Daoy (cell line): ENCODE data around the gene SLC25A27. TPM values are rescaled to one million over a fixed set of nuclear protein-coding genes. Genes with fewer than 3 reads are reported as not detected.
"Not testable (repeated sequence)": the region's sequence is repeated elsewhere in the genome, so short reads cannot be mapped to it uniquely, and the experiment has no call there.

Source experiments
- DNase-seq: peaks from one replicate; pipeline ENCODE4 v3.0.0-alpha.2; 2015; ENCODE audit warnings: low read depth
- total RNA-seq: library from RNA; depleted of rRNA; stranded (reverse); fragments of >200 nt; shearing (Covaris generic); gene quantifications from 2 replicates; pipeline ENCODE4 v1.2.3, GENCODE V29; 2014; rRNA removed

SLC25A27 gene, protein sequence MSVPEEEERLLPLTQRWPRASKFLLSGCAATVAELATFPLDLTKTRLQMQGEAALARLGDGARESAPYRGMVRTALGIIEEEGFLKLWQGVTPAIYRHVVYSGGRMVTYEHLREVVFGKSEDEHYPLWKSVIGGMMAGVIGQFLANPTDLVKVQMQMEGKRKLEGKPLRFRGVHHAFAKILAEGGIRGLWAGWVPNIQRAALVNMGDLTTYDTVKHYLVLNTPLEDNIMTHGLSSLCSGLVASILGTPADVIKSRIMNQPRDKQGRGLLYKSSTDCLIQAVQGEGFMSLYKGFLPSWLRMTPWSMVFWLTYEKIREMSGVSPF
- total RNA-seq: 2.8 and 7.5 TPM in 2 replicates

DNA sequence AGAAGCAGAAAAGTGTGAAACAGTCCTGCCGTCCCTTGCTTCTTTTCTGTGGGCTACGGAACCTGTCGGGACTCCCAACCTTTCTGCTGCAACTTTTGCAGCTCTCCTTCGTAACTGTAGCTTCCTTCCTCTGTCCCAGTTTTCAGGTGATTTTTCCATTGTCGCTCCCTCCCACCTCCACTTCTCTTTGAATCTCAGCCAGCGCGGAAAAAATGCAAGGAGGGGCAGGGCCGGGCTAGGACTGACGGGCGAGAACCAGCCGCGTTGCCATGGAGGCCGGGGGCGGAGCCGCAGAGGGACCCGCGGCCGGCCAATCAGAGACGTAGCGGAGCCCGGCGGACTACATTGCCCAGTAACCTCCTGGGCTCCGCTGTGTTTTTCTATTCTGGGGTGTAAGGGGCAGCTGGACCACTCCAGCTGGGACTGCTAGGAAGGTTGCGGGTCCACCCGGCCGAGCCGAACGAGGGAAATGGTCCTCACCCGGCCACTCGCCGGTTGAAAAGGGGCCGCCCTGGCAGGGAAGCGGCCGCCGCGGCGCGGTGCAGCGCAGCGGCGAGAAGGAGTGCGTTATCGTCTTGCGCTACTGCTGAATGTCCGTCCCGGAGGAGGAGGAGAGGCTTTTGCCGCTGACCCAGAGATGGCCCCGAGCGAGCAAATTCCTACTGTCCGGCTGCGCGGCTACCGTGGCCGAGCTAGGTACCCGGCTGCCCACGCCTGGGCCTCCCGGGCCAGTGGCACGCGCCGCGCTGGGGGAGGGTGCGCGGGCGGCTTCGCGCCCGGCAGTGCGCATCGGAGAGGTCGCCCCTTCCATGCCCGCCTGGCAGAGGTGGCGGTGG is at the start of gene SLC25A27, which contains the start of gene CYP39A1:
Gene SLC25A27 (plus strand): TSS at position 373 of the 836 bp plus-strand sequence. CDS start 218 bp downstream, at position 591.
Gene CYP39A1 (minus strand): TSS at position 216 of the 836 bp plus-strand sequence. CDS start 236 bp downstream, outside the sequence.
- peak; percentile 97 for DNase-seq

GRCh38 chr6:46605091-46605797 is 47.5 kb upstream of the SLC25A27 start:
- no peak for DNase-seq

DNA sequence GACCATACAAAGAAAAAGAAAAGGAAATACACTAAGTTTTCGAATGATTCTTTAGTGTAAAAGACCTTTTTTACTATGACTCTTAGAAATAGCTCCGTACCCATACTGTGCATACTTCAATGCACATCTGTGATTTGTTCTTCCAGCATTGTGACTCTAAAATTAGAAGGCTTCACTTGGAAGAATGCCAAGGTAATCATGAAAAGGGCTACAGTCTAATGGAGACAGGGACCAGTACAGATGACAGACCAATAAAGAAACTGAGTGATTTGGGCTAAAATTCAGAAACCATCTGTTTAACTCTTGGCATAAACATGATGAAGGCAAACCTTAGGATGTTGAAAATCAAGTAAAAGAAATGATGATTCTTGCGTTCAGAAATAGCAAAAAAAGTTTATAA is 46.4 kb upstream of the SLC25A27 start:
- DNase-seq: no peak

GRCh38 chr6:46610862-46611553 is 41.8 kb upstream of the SLC25A27 start:
- no peak for DNase-seq

- DNase-seq: no peak
Measured at GRCh38 chr6:46612645-46613044, 40.1 kb upstream of the SLC25A27 start.

DNA sequence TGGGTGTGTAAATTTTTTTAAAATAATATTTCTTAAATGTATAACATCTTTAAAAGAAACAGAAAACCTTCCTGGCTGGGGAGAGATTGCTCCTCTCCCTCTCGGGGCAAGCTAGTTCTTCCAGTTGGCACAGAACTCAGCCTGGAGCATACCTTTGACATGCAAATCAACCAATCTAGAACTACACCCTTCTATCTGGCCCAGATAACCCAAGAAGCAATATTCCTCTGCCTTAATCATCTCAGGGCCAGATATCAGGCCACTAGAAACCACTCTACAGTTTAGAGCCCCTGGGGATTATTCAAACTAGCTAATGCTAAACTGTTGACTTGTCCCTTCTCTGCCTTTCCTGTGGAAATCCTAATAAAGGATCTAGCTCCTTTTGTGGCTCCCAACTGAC is 34.0 kb upstream of the SLC25A27 start:
- no peak for DNase-seq

- peak; percentile 19 for DNase-seq
Measured at GRCh38 chr6:46626228-46626909, 26.4 kb upstream of the SLC25A27 start.

- DNase-seq: no peak
Measured at GRCh38 chr6:46626976-46627375, 25.8 kb upstream of the SLC25A27 start.

DNA sequence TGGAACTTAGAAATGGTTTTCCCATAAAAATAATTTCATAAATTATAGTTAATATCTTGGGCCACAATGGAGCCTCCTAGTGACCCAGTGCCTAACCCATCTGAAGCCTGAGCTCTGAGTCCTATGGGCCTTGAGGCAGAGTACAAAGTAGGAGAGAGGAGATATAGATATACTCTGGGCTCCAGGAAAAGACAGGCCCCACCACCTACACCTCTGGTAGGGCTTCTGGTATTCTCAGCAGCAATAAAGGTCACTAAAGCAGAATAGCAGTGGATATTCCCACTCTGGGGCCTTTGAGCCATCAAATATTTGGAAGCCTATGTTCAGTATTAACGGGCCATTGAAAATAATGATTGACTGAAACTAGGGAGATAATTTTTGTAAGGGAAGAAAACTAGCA is 24.3 kb upstream of the SLC25A27 start:
- DNase-seq: no peak

- no peak for DNase-seq
Measured at GRCh38 chr6:46628976-46629375, 23.8 kb upstream of the SLC25A27 start.

GRCh38 chr6:46629691-46630090 is 23.1 kb upstream of the SLC25A27 start:
- DNase-seq: no peak

- no peak for DNase-seq
Measured at GRCh38 chr6:46632053-46632452, 20.7 kb upstream of the SLC25A27 start.

DNA sequence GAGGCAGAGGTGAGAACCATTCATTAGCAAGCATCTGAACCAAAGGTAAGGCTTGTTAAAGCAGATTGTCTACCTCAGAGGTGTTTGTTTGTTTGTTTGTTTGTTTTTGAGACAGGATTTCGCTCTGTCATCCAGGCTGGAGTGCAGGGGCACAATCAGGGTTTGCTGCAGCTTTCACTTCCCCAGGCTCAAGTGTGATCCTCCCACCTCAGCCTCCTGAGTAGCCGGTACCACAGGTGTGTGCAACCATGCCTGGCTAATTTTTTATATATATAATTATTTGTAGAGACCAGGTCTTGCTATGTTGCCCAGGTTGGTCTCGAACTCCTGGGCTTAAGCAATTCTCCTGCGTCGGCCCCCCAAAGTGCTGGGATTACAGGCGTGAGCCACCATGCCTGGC is 17.3 kb upstream of the SLC25A27 start:
- DNase-seq: no peak

DNA sequence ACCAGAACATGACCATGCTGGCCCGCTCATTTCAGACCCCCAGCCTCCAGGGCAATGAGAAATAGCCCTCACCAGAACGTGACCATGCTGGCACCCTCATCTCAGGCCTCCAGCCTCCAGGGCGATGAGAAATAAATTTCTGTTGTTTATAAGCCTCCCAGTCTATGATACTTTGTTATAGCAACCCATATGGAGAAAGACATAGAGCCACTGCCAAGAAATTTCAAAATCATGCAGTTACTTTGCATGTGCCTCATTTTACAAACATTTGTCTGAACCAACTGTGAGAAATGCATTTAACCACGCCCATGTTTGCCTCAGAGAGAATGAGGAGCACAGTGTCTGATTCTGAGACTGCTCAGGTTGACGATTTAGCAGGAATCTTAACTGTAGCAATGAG is 15.6 kb upstream of the SLC25A27 start:
- DNase-seq: peak; percentile 9

- no peak for DNase-seq
Measured at GRCh38 chr6:46637933-46638332, 14.8 kb upstream of the SLC25A27 start.

GRCh38 chr6:46638650-46639049 is 14.1 kb upstream of the SLC25A27 start:
- peak; percentile 23 for DNase-seq

DNA sequence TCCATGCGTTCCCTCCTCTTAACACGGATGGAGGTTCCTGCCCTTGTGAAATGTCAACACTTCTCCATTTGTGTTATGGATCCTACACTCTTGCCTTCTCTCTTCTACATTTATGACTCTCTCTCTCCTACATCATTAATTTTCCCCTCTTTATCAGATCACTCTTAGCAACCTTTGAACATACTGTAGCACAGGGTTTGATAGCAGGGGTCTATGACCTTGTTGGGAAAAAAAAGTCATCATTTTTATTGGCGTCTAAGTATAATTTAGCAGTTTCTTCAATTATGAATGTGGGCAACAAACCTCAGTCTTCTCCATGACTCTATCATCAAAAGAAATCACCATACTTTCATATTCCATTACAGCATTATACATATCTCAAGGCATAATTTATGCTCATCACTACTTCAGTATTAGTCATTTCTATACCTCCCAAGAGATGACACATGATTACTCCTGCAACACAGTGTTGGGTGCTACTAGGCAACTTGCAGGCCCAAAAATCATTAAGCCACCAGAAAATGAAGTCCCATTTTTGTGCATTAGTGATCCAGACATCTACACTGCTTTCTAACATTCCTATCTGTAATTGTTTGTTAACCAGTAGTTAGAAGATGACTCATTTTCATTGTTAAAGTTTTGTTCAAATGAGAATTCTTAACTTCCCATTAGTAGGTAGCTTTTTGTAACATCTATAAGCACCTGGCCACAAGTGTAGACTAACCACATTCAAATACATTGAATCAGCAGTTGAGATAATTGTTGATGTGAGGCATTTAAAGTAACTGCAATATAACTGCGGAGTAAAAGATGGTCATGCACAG is 9.6 kb upstream of the SLC25A27 start:
- DNase-seq: no peak

DNA sequence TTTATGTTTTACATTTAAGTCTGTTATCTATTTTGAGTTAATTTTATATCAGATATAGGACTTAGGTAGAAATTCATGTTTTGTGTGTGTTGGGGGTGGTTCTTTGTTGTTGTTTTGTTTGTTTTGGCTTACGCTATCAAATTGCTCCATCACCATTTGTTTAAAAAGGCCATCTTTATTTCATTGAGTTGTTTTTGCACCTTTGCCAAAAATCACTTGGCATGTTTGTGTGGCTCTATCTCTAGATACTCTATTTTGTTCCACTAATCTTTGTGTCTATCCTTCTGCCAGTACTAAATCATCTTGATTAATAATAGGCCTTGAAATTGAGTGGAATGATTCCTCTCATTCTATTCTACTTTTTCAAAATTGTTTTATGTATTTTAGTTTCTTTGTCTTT is 7.5 kb upstream of the SLC25A27 start:
- DNase-seq: no peak

GRCh38 chr6:46648108-46648507 is 4.7 kb upstream of the SLC25A27 start:
- not testable (repeated sequence) for DNase-seq

DNA sequence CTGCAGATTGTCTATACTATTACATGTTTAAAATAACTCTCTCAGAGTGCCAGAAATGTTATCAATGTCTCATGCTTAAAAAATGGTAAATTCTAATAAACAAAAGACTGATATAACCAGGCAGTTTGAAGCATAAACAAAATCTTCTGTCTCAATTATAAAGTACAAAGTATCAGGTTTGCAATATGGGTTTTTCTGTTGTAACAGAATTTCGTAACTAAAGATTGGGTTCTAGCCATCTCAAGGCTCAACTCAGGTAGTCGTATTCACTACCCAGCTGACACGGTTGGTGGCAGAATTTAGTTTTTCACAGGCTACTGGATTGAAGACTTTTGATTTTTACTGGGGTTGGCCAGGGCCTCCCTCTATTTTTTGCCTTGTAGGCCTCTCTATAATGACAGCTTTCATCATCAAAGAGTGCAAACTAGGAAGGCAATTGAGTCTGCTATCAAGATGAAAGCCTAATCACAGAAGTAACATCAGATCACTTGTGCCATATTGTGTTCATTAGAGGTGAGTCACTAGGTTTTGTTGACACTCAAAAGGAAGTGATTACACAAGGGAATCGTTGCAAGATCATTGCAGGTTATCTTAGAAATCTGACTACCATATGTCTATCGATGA is 3.8 kb upstream of the SLC25A27 start:
- peak; percentile 19 for DNase-seq
